HG03196 (cell line): ENCODE results near the gene LDLR.
A peak's percentile ranks its signal among the peaks of the same experiment; 100 is the strongest.
"Not testable (repeated sequence)": the region's sequence is repeated elsewhere in the genome, so short reads cannot be mapped to it uniquely, and the experiment has no call there.

Experiments
- ATAC-seq: cut with Tn5 transposase; IDR thresholded peaks from one replicate; pipeline ENCODE4 v1.9.1; 2021; ENCODE audit not compliant: unreplicated experiment

Gene LDLR

GRCh38 chr19:11138601-11139300 is 49.5 kb downstream of the LDLR start:
- ATAC-seq = no peak

- ATAC-seq = not testable (repeated sequence)
These were observed 50.8 kb downstream of the LDLR start for GRCh38 chr19:11140023-11140538.

GRCh38 chr19:11140896-11141295 is 51.6 kb downstream of the LDLR start:
- no peak for ATAC-seq

GRCh38 chr19:11141937-11142527 is 52.8 kb downstream of the LDLR start:
- no peak for ATAC-seq

- no peak for ATAC-seq
These were observed 53.4 kb downstream of the LDLR start for GRCh38 chr19:11142528-11143171.

- ATAC-seq = no peak
These were observed 56.3 kb downstream of the LDLR start for GRCh38 chr19:11145536-11145924.

GRCh38 chr19:11148001-11148400 is 58.7 kb downstream of the LDLR start:
- no peak for ATAC-seq

DNA sequence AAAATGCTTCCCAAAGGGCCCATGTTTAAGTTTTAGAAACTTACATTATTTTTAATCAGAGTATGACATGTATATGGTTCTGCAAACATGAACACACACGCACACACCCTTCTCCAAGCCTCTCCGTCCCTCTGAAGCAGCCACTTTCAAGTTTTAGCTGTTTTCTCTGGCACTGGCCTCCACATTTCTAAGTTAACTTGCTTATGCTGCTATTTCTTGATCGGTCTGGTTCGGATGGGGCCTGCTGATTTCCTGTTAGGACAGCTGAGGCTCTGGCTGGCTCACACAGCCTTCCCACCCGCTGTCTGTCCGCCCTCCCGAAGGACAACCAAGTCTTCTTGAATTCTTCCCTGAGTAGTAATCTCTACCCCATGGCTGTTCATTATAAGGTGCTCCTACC is 61.9 kb downstream of the LDLR start:
- no peak for ATAC-seq

DNA sequence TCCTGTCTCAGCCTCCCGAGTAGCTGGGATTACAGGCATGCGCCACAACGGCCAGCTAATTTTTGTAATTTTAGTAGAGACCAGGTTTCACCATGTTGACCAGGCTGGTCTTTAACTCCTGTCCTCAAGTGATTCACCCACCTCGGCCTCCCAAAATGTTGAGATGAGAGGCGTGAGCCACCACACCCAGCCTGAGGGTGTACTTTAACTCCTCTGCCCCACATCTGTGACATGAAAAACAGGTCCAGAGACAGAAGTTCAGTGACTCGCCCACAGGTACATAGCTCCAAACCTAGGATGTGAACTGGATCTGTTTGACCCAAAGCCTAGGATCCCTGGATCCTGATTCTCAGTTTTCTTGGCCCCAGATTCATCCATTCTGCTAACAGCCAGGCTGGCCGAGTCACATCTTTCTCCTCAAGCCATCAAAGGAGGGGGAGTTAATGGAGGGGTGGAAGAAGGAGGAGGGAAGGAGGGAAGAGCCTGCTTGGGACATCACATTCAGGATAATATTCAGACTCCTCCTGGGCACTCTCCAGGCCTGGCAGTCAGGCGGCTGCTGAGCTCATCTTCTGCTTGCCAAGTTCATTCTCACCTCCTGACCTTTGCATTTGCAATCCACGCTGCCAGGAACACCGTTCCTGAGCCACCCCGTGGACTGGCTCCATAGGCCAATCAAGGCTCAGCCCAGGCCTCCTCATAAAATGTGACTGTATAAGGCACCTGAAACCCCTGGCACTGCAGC is 63.2 kb downstream of the LDLR start:
- ATAC-seq = no peak

DNA sequence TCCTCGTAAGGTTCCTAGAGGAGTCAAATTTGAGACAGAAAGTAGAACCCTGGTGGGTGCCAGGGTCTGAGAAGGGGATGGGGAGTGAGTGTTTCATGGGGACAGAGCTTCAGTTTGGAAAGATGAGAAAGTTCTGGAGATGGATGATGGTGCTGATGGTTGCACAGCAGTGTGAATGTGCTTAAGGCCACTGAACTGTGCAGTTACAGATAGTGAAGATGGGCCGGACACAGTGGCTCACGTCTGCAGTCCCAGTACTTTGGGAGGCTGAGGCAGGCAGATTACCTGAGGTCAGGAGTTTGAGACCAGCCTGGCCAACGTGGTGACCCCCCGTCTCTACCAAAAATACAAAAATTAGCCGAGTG is 65.4 kb downstream of the LDLR start:
- no peak for ATAC-seq

DNA sequence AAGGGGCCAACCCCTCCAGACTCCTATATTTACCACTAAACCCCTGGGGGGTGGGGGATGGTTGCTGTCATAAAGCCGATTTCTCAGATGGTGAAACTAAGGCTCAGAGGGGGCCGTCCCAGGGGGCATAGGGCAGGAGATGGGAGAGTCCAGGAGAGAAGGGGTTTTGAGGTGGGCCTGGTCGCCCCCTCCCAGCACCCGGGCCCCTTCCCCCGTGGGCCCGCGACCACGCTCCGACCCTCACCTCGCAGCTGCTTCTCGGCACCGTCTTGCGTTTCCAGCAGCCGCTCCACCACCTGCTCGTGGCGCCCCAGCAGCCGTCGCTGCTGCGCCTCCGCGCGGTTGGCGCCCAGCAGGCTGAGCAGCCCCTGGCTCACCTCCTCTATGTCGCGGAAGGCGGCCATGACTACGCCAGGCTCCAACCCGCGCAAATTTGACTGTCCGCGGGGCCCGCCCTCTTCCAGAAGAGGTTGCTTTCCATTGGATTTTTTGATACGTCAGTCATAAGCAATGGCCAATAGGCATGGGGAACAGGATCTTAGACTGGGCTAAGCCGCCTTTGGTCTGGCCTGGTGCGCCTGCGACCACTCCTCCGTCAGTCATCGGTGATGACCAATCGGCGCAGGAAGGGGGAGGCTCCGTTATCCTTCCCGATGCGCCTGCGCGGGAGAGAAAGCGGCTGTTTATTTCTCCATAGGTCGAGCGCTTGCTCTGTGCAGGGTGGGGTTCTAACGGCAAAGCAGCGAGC is 66.3 kb downstream of the LDLR start, which contains the start of gene SPC24:
Gene SPC24 (minus strand): TSS at position 410 of the 748 bp plus-strand sequence. CDS start 6 bp downstream, at position 404.
- peak; percentile 98 for ATAC-seq

DNA sequence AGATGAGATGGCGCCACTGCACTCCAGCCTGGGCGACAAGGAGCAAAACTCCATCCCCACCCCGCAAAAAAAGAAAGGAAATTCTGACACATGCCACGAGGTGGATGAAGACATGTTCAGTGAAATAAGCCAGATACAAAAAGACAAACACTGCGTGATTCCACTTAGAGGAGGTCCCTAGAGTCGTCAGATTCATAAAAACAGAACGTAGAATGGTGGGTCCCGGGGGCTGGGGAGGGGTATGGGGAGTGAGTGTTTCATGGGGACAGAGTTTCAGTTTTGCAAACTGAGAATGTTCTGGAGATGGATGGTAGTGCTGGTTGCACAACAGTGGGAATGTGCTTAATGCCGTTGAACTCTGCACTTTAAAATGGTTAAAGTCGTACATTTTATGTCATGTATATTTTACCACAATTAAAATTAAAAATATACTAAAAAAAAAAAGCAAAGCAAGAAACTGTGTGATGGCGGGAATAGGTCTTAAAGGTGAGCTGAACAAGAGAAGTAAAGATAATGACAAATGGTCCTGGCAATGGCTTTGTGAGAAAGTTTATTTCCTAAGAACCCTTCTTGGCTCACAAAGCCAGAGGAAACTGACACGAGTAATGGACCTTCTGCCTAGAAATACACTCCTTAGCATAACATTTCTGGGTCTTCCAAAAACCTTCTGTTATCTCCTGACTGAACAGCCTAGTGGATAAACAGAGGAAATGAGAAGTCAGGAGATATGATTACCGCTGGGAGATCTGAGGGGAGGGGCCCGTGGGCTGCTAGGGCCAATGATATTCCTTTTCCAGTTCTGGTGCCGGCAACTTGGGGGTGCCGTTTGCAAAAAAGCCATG is 70.6 kb downstream of the LDLR start:
- ATAC-seq = no peak

- not testable (repeated sequence) for ATAC-seq
These were observed 71.1 kb downstream of the LDLR start for GRCh38 chr19:11160440-11160768.

GRCh38 chr19:11164296-11164695 is 75.0 kb downstream of the LDLR start:
- ATAC-seq = no peak

GRCh38 chr19:11164879-11165406 is 75.7 kb downstream of the LDLR start:
- ATAC-seq = no peak

- no peak for ATAC-seq
These were observed 76.3 kb downstream of the LDLR start for GRCh38 chr19:11165486-11166030.

DNA sequence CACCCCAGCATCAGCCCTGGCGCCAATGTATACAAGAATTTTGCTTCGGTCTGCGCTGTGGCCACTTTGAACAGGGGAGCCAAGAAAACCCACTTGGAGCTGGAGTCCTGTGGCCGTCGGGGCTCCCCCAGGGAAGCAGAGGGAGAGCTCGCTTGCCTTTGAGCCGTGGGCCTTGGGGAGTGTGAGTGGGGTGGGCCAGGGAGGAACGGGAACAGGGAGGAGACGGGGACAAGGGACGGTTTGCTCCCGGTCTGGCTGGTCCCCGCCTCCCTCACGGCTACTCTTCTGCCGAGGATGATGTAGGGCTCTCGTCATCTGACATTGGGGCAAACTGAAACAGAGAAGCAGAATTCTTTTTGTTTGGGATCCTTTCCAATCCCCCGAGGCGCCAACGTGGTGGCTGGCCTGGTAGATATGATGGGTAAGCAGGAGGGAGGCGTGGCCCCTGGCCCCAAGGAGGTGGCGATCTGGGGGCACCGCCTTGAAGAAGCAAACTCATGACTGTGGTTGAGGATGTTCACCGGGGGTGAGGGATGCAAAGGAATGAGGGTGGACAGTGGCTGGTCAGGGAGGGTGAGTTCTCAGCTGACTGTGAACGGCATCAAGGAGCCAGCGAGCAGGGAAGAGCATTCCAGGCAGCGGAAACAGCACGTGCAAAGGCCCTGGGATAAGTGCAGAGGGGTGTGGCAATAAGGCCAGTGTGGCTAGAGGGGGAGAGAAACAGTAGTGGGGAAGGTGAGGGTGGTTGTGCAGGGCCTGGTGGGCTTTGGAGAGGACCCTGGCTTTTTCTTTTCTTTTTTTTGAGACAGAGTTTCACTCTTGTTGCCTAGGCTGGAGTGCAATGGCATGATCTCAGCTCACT is 77.2 kb downstream of the LDLR start:
- ATAC-seq = no peak

DNA sequence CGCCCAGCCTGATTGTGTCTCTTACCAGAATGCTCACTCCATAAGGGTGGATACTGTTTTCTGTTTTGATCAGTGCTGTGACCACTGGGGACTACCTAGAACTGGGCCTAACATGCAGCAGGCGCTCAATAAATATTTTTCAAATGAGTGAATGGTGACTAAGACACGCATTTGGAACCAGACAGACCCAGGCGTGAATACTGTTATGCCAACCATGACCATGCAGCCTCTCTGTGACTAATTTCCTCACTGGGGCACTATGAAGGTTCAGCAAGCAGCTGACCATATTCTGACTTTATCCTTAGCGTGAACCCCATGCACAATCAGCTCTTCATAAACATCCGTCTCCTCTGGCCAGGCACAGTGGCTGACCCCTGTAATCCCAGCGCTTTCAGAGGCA is 79.3 kb downstream of the LDLR start:
- no peak for ATAC-seq
